ENCODE data around the gene KIAA1755. TPM values are rescaled to one million over a fixed set of nuclear protein-coding genes. Genes with fewer than 3 reads are reported as not detected.

Gene KIAA1755
- total RNA-seq, 1 experiment from 2014 or later, result 0.17 TPM

DNA sequence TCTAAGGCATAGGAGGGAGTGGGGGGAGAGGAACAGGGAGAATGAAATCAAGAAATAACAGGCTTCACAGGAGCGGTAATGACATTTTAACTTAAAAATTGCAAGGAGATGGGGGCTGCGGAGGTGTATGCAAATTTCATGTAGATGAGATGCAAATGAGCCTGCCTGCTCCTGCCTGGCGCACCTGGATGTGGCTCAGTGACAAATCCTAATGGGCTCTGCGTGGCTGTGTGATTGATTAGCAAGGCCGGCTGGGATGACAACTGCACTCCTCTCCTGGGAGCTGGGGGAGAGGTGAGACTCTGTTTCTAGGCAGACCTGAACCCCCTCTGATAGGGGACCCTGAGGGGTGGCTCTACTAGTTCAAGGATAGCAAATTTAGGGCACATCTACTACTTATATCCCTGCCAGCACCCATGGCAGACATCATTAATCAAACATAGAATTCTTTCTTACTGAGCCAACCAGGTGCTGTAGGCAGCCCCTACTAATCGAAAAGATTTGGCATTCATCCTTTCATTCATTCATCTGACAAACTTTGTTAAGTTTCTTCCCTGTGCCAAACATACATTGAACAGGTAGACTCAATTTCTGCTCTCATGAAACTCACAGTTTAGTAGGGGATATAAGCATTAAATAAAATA is 57.1 kb downstream of the KIAA1755 start:
- Histone ChIP-seq H2BK5ac (ENCODE audit: insufficient read length, low read length) (no peak overlapping the region), H2AFZ (ENCODE audit: low read length) (no peak overlapping the region), H3K27me3 (ENCODE audit: insufficient read depth, low read length) (no peaks in the 10 kb centered on the region), H2BK12ac (ENCODE audit: insufficient read length, low read depth, low read length) (no peak overlapping the region), H3K56ac (ENCODE audit: insufficient read length, low read depth, low read length) (no peak overlapping the region), H2BK20ac (ENCODE audit: low read depth, low read length, poor library complexity, severe bottlenecking) (no peak overlapping the region), H2BK120ac (ENCODE audit: low read depth, low read length, poor library complexity, severe bottlenecking) (no peak overlapping the region), H3K14ac (ENCODE audit: insufficient read depth, low read length) (no peak overlapping the region), H2BK15ac (ENCODE audit: low read depth, low read length) (no peak overlapping the region), H4K8ac (replicated peaks; ENCODE audit: insufficient read length, low read depth, low read length) (no peak overlapping the region), H3K9me3 (ENCODE audit: control insufficient read depth, low read depth, low read length) (no peaks in the 10 kb centered on the region), H2AK5ac (ENCODE audit: insufficient read length, low read length) (no peak overlapping the region), H3K79me1 (ENCODE audit: insufficient read depth, low read depth, low read length, poor library complexity, severe bottlenecking) (no peaks in the 10 kb centered on the region), H3K23me2 (ENCODE audit: insufficient read length, low read depth, low read length, poor library complexity, severe bottlenecking) (no peaks in the 10 kb centered on the region), H4K20me1 (ENCODE audit: control insufficient read depth, insufficient read depth, insufficient read length) (no peaks in the 10 kb centered on the region), H3K27ac (ENCODE audit: insufficient read length, low read depth, low read length) (no peak overlapping the region), H3K4me1 (ENCODE audit: insufficient read depth, low read length) (no peaks in the 10 kb centered on the region), H4K5ac (ENCODE audit: insufficient read length, low read depth, low read length) (no peak overlapping the region), H3K18ac (ENCODE audit: insufficient read length, low read depth, low read length) (no peak overlapping the region), H3K4me2 (ENCODE audit: insufficient read depth, insufficient read length, low read length) (no peak overlapping the region), H3K23ac (ENCODE audit: insufficient read length, low read depth, low read length) (no peak overlapping the region), H3K79me2 (ENCODE audit: insufficient read depth, low read length) (no peaks in the 10 kb centered on the region), H3K9ac (ENCODE audit: extremely low read depth, insufficient read length, low read length) (no peak overlapping the region), H3T11ph (ENCODE audit: low read length) (no peak overlapping the region), H4K91ac (ENCODE audit: insufficient read length, low read depth, low read length) (no peak overlapping the region), H3K4ac (ENCODE audit: low read depth, low read length) (no peak overlapping the region)
- TF ChIP-seq, protein P1, sequence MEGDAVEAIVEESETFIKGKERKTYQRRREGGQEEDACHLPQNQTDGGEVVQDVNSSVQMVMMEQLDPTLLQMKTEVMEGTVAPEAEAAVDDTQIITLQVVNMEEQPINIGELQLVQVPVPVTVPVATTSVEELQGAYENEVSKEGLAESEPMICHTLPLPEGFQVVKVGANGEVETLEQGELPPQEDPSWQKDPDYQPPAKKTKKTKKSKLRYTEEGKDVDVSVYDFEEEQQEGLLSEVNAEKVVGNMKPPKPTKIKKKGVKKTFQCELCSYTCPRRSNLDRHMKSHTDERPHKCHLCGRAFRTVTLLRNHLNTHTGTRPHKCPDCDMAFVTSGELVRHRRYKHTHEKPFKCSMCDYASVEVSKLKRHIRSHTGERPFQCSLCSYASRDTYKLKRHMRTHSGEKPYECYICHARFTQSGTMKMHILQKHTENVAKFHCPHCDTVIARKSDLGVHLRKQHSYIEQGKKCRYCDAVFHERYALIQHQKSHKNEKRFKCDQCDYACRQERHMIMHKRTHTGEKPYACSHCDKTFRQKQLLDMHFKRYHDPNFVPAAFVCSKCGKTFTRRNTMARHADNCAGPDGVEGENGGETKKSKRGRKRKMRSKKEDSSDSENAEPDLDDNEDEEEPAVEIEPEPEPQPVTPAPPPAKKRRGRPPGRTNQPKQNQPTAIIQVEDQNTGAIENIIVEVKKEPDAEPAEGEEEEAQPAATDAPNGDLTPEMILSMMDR (conservative IDR thresholded peaks at IDR 0.05), result no peak
- Mint-ChIP-seq H3K4me3 (no peak overlapping the region), H3K27me3 (ENCODE audit: low read depth) (peaks cover 8% of the 10 kb centered on the region; the same call in 1 of the 2 replicates), H3K36me3 (ENCODE audit: insufficient read depth in 1 of 3, low read depth in 3 of 3) (no peaks in the 10 kb centered on the region), H3K4me1 (peaks cover 3 to 10% of the 10 kb centered on the region in 2 experiments; a peak in 3 of 4 replicates), H3K27ac (no peak overlapping the region), H3K9me3 (no peaks in the 10 kb centered on the region)
- no peak for DNase-seq
- no CpG with 5 or more reads among the region's 6 CpGs for WGBS (ENCODE audit: extremely low coverage, insufficient read length, low lambda C conversion rate)

Measured in H9 (cell line).